ENCODE data around the gene ACTRT2. TPM values are rescaled to one million over a fixed set of nuclear protein-coding genes. Genes with fewer than 3 reads are reported as not detected.

ACTRT2 gene
- total and polyA plus RNA-seq, 8 donors, result not detected

DNA sequence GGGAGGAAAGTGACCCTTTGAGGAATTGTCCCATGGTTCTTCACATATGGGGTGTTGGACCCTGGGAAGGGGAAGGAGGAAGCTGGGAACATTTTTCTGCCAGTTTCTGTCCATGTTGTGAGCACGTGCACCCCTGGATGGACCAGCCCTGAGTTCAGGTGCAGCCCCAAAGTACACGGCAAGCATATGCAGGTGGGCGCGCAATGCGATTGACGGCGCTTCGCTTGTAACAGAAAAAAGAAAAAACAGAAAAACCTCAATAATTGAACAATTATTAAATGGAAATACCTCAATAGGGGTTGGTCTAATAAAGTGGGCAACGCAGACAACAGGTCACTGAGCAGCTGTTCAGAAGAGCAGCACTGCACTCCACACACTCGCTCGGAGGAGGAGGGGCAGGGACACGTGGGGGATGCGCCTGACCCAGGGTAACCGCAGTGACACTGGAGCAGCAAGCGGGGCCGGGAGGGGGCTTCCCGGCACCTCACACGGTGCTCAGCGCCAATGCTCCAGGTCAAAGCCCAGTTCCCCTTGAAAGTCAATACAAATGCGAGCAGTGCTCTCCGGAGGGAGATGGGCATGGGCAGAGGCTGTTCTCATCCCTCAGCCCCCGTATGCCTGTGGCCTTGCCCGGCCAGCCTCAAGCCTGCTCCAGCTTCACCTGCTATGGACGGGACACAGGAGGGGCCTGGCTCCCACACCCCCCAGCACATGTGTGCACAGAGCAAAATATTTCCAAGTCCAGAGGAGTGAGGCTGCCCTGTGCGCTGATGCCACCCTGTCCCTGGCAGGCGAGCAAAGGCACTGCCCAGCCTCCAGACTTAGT is 6.6 kb upstream of the ACTRT2 start:
- Histone ChIP-seq H3K9me3 (no peaks in the 10 kb centered on the region), H3K4me3 (no peak overlapping the region), H3K4me1 (peaks cover 0 to 17% (median 13%) of the 10 kb centered on the region in 4 donors), H3K27me3 (peaks cover 4 to 79% (median 11%) of the 10 kb centered on the region in 3 donors), H3K27ac (no peak overlapping the region), H3K36me3 (no peaks in the 10 kb centered on the region)
- TF ChIP-seq, protein P1, sequence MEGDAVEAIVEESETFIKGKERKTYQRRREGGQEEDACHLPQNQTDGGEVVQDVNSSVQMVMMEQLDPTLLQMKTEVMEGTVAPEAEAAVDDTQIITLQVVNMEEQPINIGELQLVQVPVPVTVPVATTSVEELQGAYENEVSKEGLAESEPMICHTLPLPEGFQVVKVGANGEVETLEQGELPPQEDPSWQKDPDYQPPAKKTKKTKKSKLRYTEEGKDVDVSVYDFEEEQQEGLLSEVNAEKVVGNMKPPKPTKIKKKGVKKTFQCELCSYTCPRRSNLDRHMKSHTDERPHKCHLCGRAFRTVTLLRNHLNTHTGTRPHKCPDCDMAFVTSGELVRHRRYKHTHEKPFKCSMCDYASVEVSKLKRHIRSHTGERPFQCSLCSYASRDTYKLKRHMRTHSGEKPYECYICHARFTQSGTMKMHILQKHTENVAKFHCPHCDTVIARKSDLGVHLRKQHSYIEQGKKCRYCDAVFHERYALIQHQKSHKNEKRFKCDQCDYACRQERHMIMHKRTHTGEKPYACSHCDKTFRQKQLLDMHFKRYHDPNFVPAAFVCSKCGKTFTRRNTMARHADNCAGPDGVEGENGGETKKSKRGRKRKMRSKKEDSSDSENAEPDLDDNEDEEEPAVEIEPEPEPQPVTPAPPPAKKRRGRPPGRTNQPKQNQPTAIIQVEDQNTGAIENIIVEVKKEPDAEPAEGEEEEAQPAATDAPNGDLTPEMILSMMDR (IDR thresholded peaks at IDR 0.05), result no peak
- TF ChIP-seq EP300 (IDR thresholded peaks at IDR 0.05) (no peak), POLR2A (IDR thresholded peaks at IDR 0.05) (no peak), POLR2AphosphoS5 (IDR thresholded peaks at IDR 0.05) (no peak)
- 71 to 87% (median 82%) methylated on average over 23 to 26 of the region's 26 CpGs for WGBS, 5 donors
- no peak for DNase-seq
- intact Hi-C loops (cut with DNase I; ENCODE audit: low total_unique reads), result loop anchor here (5.0 kb wide), 1 partner anchor 413 kb away; no protein-coding TSS in a partner anchor

DNA sequence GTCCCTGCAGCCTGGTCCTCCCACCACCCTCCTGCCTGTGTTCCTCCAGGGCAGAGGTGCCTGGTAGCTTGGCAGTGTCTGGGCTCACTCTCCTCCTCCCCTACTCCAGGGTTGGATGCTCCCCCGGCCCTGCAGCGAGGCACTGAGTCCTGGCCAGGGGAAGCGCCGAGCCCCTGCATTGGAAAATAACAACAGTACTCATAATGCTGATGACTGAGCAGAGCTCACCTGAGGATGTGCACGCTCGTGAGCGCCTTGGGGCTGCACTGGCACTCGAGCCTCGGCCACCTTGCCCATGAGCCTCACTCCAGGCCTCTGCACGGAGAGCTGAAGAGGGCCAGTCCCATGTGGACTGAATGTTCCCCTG is 6.0 kb upstream of the ACTRT2 start:
- no peak overlapping the region for H3K27ac ChIP-seq
- peaks cover 4 to 76% (median 11%) of the 10 kb centered on the region in 3 donors for H3K27me3 ChIP-seq
- no peaks in the 10 kb centered on the region for H3K9me3 ChIP-seq
- no peak for TF ChIP-seq POLR2AphosphoS5 (IDR thresholded peaks at IDR 0.05)
- no peak for TF ChIP-seq POLR2A (IDR thresholded peaks at IDR 0.05)
- TF ChIP-seq, protein P1 (IDR thresholded peaks at IDR 0.05), result no peak
- TF ChIP-seq EP300 (IDR thresholded peaks at IDR 0.05), result no peak
- 82 to 91% (median 83%) methylated on average over 9 to 10 of the region's 10 CpGs for WGBS, 5 donors
- H3K4me3 ChIP-seq, result no peak overlapping the region
- H3K36me3 ChIP-seq, result no peaks in the 10 kb centered on the region
- intact Hi-C loops (cut with DNase I; ENCODE audit: low total_unique reads), result no loop called here
- DNase-seq, result no peak
- peaks cover 0 to 17% (median 13%) of the 10 kb centered on the region in 4 donors for H3K4me1 ChIP-seq

DNA sequence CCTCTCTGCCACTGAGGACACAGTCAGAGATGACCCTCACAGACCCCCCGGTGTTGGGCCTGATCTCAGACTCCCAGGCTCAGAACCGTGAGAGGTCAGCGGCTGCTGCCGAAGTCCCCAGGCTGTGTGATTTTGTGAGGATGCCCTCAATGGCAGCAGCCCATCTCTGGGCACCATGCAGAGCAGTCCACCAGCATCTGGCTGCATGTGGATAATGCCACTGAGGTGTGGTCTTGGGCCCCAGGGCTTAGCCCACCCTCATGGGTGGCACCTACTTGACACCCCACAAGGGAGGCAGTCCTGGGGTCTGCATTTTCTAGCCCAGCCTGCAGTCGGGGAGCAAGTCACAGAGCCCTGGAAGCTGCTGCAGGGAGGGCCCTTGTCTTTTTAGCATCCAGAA is 5.5 kb upstream of the ACTRT2 start:
- intact Hi-C loops (cut with DNase I; ENCODE audit: low total_unique reads), result no loop called here

DNA sequence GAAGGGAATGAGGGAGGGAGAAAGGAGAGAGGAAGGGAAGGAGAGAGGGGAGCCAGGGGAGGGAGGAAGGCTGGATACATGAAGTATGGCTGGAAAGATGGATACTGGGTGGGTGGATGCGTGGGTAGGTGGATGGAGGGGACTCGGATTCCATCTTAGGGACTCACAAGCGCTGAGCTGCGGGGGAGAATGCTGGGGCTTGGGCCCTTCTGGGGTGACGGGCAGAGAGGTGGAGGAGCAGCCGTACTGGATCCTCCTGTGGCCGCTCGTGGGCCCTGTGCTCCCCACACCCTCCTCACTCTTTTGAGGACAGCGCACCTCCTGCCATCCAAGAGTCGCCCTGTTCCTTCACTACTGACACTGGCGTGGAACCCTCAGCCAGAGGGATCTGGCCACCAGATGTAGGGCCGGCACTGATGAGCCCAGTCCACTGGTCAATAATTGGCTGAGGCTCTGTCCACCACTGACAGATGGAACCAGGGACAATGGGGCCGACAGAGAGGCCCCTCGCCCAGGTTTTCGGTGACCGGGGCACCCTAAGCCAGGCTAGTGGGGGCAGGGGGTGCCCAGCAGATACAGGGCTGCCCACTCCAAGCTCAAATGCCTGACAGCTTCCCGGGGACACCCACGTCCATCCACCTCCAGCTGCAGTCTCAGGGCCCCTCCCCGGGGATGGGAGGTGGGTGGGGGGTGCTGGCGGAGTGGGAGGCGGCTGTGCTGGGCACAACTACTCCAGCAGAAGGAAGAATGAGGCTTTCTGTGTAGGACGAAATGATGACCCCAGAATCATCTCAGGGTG is 4.4 kb upstream of the ACTRT2 start:
- DNase-seq, result no peak
- TF ChIP-seq POLR2AphosphoS5 (IDR thresholded peaks at IDR 0.05), result no peak
- TF ChIP-seq, protein P1 (IDR thresholded peaks at IDR 0.05), result no peak
- TF ChIP-seq EP300 (IDR thresholded peaks at IDR 0.05), result no peak
- no peak for TF ChIP-seq POLR2A (IDR thresholded peaks at IDR 0.05)
- H3K27me3 ChIP-seq, result peaks cover 4 to 74% (median 11%) of the 10 kb centered on the region in 3 donors

More for the DNA sequence above, 5.5 kb upstream of the ACTRT2 start:
- WGBS, 5 donors, result 75 to 89% (median 84%) methylated on average over 4 to 5 of the region's 5 CpGs
- Histone ChIP-seq H3K27ac (no peak overlapping the region), H3K27me3 (peaks cover 4 to 74% (median 11%) of the 10 kb centered on the region in 3 donors), H3K9me3 (no peaks in the 10 kb centered on the region), H3K4me3 (no peak overlapping the region), H3K36me3 (no peaks in the 10 kb centered on the region), H3K4me1 (peaks cover 0 to 17% (median 13%) of the 10 kb centered on the region in 4 donors)
- no peak for DNase-seq
- TF ChIP-seq, protein P1 (IDR thresholded peaks at IDR 0.05), result no peak
- TF ChIP-seq EP300 (IDR thresholded peaks at IDR 0.05) (no peak), POLR2A (IDR thresholded peaks at IDR 0.05) (no peak), POLR2AphosphoS5 (IDR thresholded peaks at IDR 0.05) (no peak)

More for the DNA sequence above, 4.4 kb upstream of the ACTRT2 start:
- WGBS, 5 donors, result 75 to 95% (median 88%) methylated on average over 10 to 22 of the region's 22 CpGs
- Histone ChIP-seq H3K9me3 (no peaks in the 10 kb centered on the region), H3K36me3 (no peaks in the 10 kb centered on the region), H3K4me3 (no peak overlapping the region), H3K27ac (no peak overlapping the region), H3K4me1 (peaks cover 0 to 14% (median 11%) of the 10 kb centered on the region in 4 donors)
- intact Hi-C loops (cut with DNase I; ENCODE audit: low total_unique reads), result no loop called here
